HepG2 (cell line): Measurements from ENCODE around the gene RXFP2. TPM values are rescaled to one million over a fixed set of nuclear protein-coding genes. Genes with fewer than 3 reads are reported as not detected.

Source experiments
- ATAC-seq: fragments of 200-7000 bp; cut with Tn5 transposase; 3 replicates; pipeline ENCODE4 v1.9.1; 2020; ENCODE audit warnings: mild to moderate bottlenecking, moderate library complexity
- BruUV-seq: library from RNA; stranded (reverse); fragments of 400-500 nt; replicated peaks from 2 replicates; lab custom pipeline; 2021; lab: Mats Ljungman, UMichigan
- CTCF ChIA-PET: fragments of 300-600 bp; formaldehyde crosslinking; extraction: SDS; loops from one replicate; lab custom pipeline; 2021; ENCODE audit warnings: low total read pairs, inconsistent platforms, low intra/inter-chr PET ratio; lab: Yijun Ruan, JAX
- POLR2A ChIA-PET: fragments of 350-600 bp; sonication (Branson Sonifier 250); formaldehyde crosslinking; loops from one replicate; lab custom pipeline; 2020; ENCODE audit warnings: antibody characterized with exemption, inconsistent platforms; lab: Yijun Ruan, JAX
- DNase-seq: peaks from one replicate; pipeline ENCODE4 v3.0.0-alpha.2; 2015; ENCODE audit warnings: low spot score
- FAIRE-seq: peaks from 3 replicates; lab custom pipeline; 2011; peaks lifted over from hg19 to GRCh38; lab: Jason Lieb, UNC
- H2AFZ ChIP-seq: one replicate; pipeline ENCODE4 v1.6.1; 2011; ENCODE audit warnings: low read length, inconsistent platforms
- H3K27ac ChIP-seq: fragments of 300-600 bp; 3 replicates; pipeline ENCODE4 v1.8.0; 2011; ENCODE audit warnings: mixed run types, mild to moderate bottlenecking, mixed read lengths, low read length, inconsistent platforms; ENCODE audit not compliant: insufficient read depth; ENCODE audit errors: extremely low read length
- H3K27me3 ChIP-seq, 2 experiments: fragments of 200-600 bp in 1 of 2; 2 replicates in 1 of 2; 3 replicates in 1 of 2; pipeline versions ENCODE4 v1.6.0 to v1.8.0; 2011; ENCODE audit warnings: low read length in 2 of 2, mild to moderate bottlenecking in 2 of 2, moderate library complexity in 2 of 2, inconsistent platforms in 1 of 2; ENCODE audit not compliant: insufficient read depth in 2 of 2, control insufficient read depth in 1 of 2
- H3K36me3 ChIP-seq, 2 experiments: fragments of 200-600 bp in 1 of 2; replicated peaks in 1 of 2; 2 replicates in 1 of 2; 3 replicates in 1 of 2; pipeline versions ENCODE4 v1.5.1 to v1.8.0; 2011; ENCODE audit warnings: low read length in 2 of 2, inconsistent platforms in 1 of 2; ENCODE audit not compliant: insufficient read depth in 2 of 2, control insufficient read depth in 1 of 2
- H3K4me1 ChIP-seq: 2 replicates; pipeline ENCODE4 v1.5.1; 2012; ENCODE audit warnings: low read length, inconsistent platforms; ENCODE audit not compliant: insufficient read depth
- H3K4me2 ChIP-seq: 2 replicates; pipeline ENCODE4 v1.6.0; 2011; ENCODE audit warnings: low read depth, low read length, inconsistent platforms
- H3K4me3 ChIP-seq, 3 experiments: fragments of 200-600 bp in 1 of 3; sonication (generic), shearing (Covaris generic) in 1 of 3; replicated peaks in 1 of 3; 2 replicates each; pipeline ENCODE4 v1.5.1; 2011 to 2016; ENCODE audit warnings: low read length in 3 of 3, inconsistent platforms in 2 of 3, low read depth in 2 of 3, mild to moderate bottlenecking in 2 of 3, control low read depth in 1 of 3, mixed read lengths in 1 of 3; ENCODE audit not compliant: insufficient read depth in 1 of 3
- H3K79me2 ChIP-seq: one replicate; pipeline ENCODE4 v1.6.1; 2011; ENCODE audit warnings: low read length, inconsistent platforms; ENCODE audit not compliant: insufficient read depth
- H3K9ac ChIP-seq: 2 replicates; pipeline ENCODE4 v1.6.0; 2011; ENCODE audit warnings: mild to moderate bottlenecking, low read depth, low read length, inconsistent platforms; ENCODE audit not compliant: insufficient read depth
- H3K9me3 ChIP-seq: 2 replicates; pipeline ENCODE4 v1.5.1; 2012; ENCODE audit warnings: mild to moderate bottlenecking, low read length
- H4K20me1 ChIP-seq: 2 replicates; pipeline ENCODE4 v1.6.0; 2011; ENCODE audit warnings: inconsistent platforms, mild to moderate bottlenecking, low read length, moderate library complexity; ENCODE audit not compliant: insufficient read depth
- ELF3 ChIP-seq: IDR thresholded peaks from 2 replicates; pipeline ENCODE4 v1.6.1; 2016; ENCODE audit warnings: missing genetic modification reagents, missing compliant biosample characterization
- ELF4 ChIP-seq: sonication (generic); formaldehyde crosslinking; IDR thresholded peaks from 2 replicates; pipeline ENCODE4 v1.5.0; 2020; ENCODE audit warnings: missing genetic modification reagents, mild to moderate bottlenecking, moderate library complexity, borderline replicate concordance
- FLYWCH1 ChIP-seq: sonication (generic); formaldehyde crosslinking; IDR thresholded peaks from 2 replicates; pipeline ENCODE4 v1.8.1; 2023; ENCODE audit warnings: mild to moderate bottlenecking, missing genetic modification reagents
- FOXJ3 ChIP-seq: sonication (generic); formaldehyde crosslinking; IDR thresholded peaks from 2 replicates; pipeline ENCODE4 v1.4.0; 2020; ENCODE audit warnings: missing genetic modification reagents, mild to moderate bottlenecking, borderline replicate concordance
- KDM4B ChIP-seq: sonication (generic); formaldehyde crosslinking; IDR thresholded peaks from 2 replicates; pipeline ENCODE4 v1.4.0; 2020; ENCODE audit warnings: missing genetic modification reagents
- MED1 ChIP-seq: sonication (generic); formaldehyde crosslinking; IDR thresholded peaks from 2 replicates; pipeline ENCODE4 v1.4.0; 2020; ENCODE audit warnings: missing genetic modification reagents
- MYNN ChIP-seq: sonication (generic); formaldehyde crosslinking; IDR thresholded peaks from 2 replicates; pipeline ENCODE4 v1.4.0; 2020; ENCODE audit warnings: mild to moderate bottlenecking, low read depth, missing genetic modification reagents
- NCOA5 ChIP-seq: sonication (generic); formaldehyde crosslinking; IDR thresholded peaks from 2 replicates; pipeline ENCODE4 v1.4.0; 2020; ENCODE audit warnings: missing genetic modification reagents
- NR2C2 ChIP-seq: sonication (generic); formaldehyde crosslinking; IDR thresholded peaks from 2 replicates; pipeline ENCODE4 v1.4.0; 2020; ENCODE audit warnings: missing genetic modification reagents, mild to moderate bottlenecking, moderate library complexity, borderline replicate concordance
- PHF5A ChIP-seq: IDR thresholded peaks from one replicate; pipeline ENCODE4 v1.6.1; 2018; ENCODE audit warnings: low read depth, missing genetic modification reagents; ENCODE audit not compliant: unreplicated experiment
- POLR2A ChIP-seq, 2 experiments: IDR thresholded peaks; 2 replicates each; pipeline ENCODE4 v1.6.1; 2011; ENCODE audit warnings: low read depth in 2 of 2, low read length in 2 of 2, mild to moderate bottlenecking in 1 of 2, moderate library complexity in 1 of 2; ENCODE audit not compliant: insufficient read depth in 1 of 2
- SRF ChIP-seq: IDR thresholded peaks from 2 replicates; pipeline ENCODE4 v1.6.1; 2011; ENCODE audit warnings: mild to moderate bottlenecking, low read depth, low read length, moderate library complexity
- SRY ChIP-seq: sonication (generic); formaldehyde crosslinking; IDR thresholded peaks from 2 replicates; pipeline ENCODE4 v1.8.0; 2022; ENCODE audit warnings: mild to moderate bottlenecking, missing genetic modification reagents
- ZNF704 ChIP-seq: sonication (generic); formaldehyde crosslinking; IDR thresholded peaks from 2 replicates; pipeline ENCODE4 v1.8.1; 2023; ENCODE audit warnings: mild to moderate bottlenecking, inconsistent platforms, moderate library complexity, missing genetic modification reagents, borderline replicate concordance
- ZNF883 ChIP-seq: sonication (generic); formaldehyde crosslinking; IDR thresholded peaks from 2 replicates; pipeline ENCODE4 v1.5.1; 2020; ENCODE audit warnings: mild to moderate bottlenecking, missing genetic modification reagents; ENCODE audit errors: not compliant biosample characterization
- WGBS: methylation state at CpG from one replicate; pipeline ENCODE4 v1.1.6; 2017; ENCODE audit warnings: low lambda C conversion rate; 5-methylcytosine and 5-hydroxymethylcytosine counted together
- in situ Hi-C: cut with HindIII; loops from 2 replicates; pipeline ENCODE4 v1.10.0; 2017; ENCODE audit warnings: low pct_unique_long_range_greater_than_20kb; ENCODE audit not compliant: extremely low pct_ligation_motif_present
- intact Hi-C: fragments of 100-400 bp; cut with micrococcal nuclease; formaldehyde crosslinking; loops from one replicate; pipeline ENCODE4 v1.10.0; 2022; ENCODE audit not compliant: unreplicated experiment
- polyA plus RNA-seq, 8 experiments: library from polyadenylated mRNA; depleted of rRNA in 3 of 8; stranded (reverse) in 7 of 8; unstranded in 1 of 8; fragments of >200 nt; fragmentation: Illumina TruSeq in 4 of 8; extraction: Trizol in 4 of 8; gene quantifications; 2 replicates each; pipeline versions ENCODE4 v1.2.1 to v1.2.3, GENCODE V29; 2011 to 2016; ENCODE audit warnings: low read depth in 4 of 8, missing spikeins in 1 of 8, mixed read lengths in 1 of 8; ENCODE audit not compliant: insufficient read depth in 1 of 8
- total RNA-seq, 5 experiments: library from RNA; depleted of rRNA; stranded (reverse); fragments of >200 nt; fragmentation: Illumina TruSeq; extraction: Trizol; gene quantifications; 2 replicates each; pipeline ENCODE4 v1.2.3, GENCODE V29; 2016; ENCODE audit warnings: low read depth in 1 of 5
- TF ChIP-seq, protein P1 (sequence below): sonication (generic); formaldehyde crosslinking; IDR thresholded peaks from 2 replicates; pipeline ENCODE4 v1.4.0; 2020; ENCODE audit warnings: missing genetic modification reagents, borderline replicate concordance
- TF ChIP-seq, protein P2 (sequence below): sonication (generic); formaldehyde crosslinking; IDR thresholded peaks from 2 replicates; pipeline ENCODE4 v1.4.0; 2020; ENCODE audit warnings: missing genetic modification reagents

RXFP2 gene
- total and polyA plus RNA-seq, 2 of the 13 experiments (the other 11 are each of a cell fraction or from before 2014, with no cell fraction given): not detected

- ChIA-PET CTCF (no interaction called here), POLR2A (no interaction called here)
- Histone ChIP-seq H2AFZ (no peak overlapping the region), H3K4me3 (no peak overlapping the region), H3K27me3 (no peaks in the 10 kb centered on the region; a peak in 1 of 5 replicates), H3K9me3 (no peaks in the 10 kb centered on the region), H3K9ac (no peak overlapping the region), H3K27ac (no peak overlapping the region), H3K4me2 (no peak overlapping the region), H3K79me2 (no peaks in the 10 kb centered on the region), H3K4me1 (no peaks in the 10 kb centered on the region), H3K36me3 (no peaks in the 10 kb centered on the region), H4K20me1 (no peaks in the 10 kb centered on the region)
- intact Hi-C loops (no loop called here), in situ Hi-C loops (no loop called here)
- WGBS: 0% methylated on average over 1 of the region's 1 CpG
- TF ChIP-seq ZNF704 (CRISPR knock-in tag): no peak
- TF ChIP-seq ZNF883: no peak
- TF ChIP-seq MED1 (CRISPR knock-in tag): no peak
- TF ChIP-seq NR2C2 (CRISPR knock-in tag): no peak
- no peak for TF ChIP-seq MYNN
- no peak for TF ChIP-seq KDM4B
- TF ChIP-seq NCOA5 (CRISPR knock-in tag): no peak
- TF ChIP-seq, protein P1, sequence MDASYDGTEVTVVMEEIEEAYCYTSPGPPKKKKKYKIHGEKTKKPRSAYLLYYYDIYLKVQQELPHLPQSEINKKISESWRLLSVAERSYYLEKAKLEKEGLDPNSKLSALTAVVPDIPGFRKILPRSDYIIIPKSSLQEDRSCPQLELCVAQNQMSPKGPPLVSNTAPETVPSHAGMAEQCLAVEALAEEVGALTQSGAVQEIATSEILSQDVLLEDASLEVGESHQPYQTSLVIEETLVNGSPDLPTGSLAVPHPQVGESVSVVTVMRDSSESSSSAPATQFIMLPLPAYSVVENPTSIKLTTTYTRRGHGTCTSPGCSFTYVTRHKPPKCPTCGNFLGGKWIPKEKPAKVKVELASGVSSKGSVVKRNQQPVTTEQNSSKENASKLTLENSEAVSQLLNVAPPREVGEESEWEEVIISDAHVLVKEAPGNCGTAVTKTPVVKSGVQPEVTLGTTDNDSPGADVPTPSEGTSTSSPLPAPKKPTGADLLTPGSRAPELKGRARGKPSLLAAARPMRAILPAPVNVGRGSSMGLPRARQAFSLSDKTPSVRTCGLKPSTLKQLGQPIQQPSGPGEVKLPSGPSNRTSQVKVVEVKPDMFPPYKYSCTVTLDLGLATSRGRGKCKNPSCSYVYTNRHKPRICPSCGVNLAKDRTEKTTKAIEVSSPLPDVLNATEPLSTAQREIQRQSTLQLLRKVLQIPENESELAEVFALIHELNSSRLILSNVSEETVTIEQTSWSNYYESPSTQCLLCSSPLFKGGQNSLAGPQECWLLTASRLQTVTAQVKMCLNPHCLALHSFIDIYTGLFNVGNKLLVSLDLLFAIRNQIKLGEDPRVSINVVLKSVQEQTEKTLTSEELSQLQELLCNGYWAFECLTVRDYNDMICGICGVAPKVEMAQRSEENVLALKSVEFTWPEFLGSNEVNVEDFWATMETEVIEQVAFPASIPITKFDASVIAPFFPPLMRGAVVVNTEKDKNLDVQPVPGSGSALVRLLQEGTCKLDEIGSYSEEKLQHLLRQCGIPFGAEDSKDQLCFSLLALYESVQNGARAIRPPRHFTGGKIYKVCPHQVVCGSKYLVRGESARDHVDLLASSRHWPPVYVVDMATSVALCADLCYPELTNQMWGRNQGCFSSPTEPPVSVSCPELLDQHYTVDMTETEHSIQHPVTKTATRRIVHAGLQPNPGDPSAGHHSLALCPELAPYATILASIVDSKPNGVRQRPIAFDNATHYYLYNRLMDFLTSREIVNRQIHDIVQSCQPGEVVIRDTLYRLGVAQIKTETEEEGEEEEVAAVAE (CRISPR knock-in tag): no peak
- TF ChIP-seq SRF: no peak
- no peak for TF ChIP-seq FLYWCH1 (CRISPR knock-in tag)
- no peak for TF ChIP-seq SRY
- TF ChIP-seq, protein P2, sequence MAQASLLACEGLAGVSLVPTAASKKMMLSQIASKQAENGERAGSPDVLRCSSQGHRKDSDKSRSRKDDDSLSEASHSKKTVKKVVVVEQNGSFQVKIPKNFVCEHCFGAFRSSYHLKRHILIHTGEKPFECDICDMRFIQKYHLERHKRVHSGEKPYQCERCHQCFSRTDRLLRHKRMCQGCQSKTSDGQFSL (CRISPR knock-in tag): no peak
- no peak for TF ChIP-seq PHF5A (CRISPR knock-in tag)
- no peak for TF ChIP-seq ELF3 (CRISPR knock-in tag)
- no peak for TF ChIP-seq ELF4 (CRISPR knock-in tag)
- TF ChIP-seq POLR2A (IDR thresholded peaks at IDR 0.05; ENCODE audit: insufficient read depth in 1 of 2, low read depth in 2 of 2, low read length in 2 of 2): no peak
- TF ChIP-seq FOXJ3 (CRISPR knock-in tag): no peak
- FAIRE-seq (no peak), ATAC-seq (no peak), DNase-seq (no peak)
- BruUV-seq: no TSS peak
Observed at GRCh38 chr13:31803311-31803710, 64.0 kb downstream of the RXFP2 start.
